ENCODE data around the gene NIPAL3.

Gene NIPAL3

DNA sequence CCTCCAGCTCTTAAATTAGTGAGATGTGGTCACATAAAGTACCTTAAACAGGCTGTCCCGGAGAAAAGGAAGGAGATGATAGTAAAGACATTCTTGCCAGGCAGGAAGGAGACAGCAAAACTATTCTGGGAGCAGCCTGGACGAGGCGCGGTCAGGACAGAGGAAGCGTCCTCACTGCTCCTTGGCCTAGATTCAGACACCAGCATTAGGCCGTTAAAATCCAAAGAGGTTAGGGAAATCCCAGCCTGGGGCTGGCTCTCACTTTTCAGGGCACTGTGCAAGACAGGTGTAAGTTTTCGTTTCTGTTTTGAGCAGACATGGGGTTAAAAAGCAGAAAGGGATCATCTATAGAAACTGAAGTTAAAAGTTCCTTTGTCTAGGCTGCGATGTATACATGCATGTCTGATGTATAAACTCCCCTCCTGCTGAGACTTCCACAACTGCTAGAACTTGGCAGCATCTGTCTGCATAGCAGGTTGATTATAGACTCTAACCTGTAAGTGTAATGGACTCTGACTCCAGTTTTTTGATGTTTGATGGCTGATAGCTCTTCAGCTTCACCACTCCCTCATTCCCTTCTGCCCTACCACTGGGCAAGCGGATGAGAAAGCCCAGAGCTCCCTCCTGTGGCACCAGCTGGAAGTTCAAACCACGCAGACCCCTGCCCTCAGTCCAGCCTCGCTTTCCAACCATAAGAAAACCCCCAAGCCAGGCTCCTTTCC lies 23.6 kb upstream of the NIPAL3 start:
- DNase-seq, result peak; percentile 57

DNA sequence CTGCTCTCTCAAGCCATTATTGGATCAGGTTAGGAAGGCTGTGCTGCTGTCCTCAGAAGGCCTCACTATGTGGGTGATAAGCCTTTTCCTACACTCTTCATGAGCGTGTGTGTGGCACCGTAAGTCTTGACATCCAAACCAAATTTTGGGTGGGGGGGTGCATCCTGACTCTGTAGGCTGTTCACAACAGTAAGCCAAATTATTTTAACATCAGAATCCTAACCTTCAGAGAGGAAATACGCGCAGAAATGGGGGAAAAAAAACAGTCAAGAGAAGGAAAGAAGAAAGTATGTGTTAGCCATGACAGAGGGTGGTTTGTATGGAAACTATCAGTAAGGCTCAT lies 23.0 kb upstream of the NIPAL3 start:
- no peak for DNase-seq

DNA sequence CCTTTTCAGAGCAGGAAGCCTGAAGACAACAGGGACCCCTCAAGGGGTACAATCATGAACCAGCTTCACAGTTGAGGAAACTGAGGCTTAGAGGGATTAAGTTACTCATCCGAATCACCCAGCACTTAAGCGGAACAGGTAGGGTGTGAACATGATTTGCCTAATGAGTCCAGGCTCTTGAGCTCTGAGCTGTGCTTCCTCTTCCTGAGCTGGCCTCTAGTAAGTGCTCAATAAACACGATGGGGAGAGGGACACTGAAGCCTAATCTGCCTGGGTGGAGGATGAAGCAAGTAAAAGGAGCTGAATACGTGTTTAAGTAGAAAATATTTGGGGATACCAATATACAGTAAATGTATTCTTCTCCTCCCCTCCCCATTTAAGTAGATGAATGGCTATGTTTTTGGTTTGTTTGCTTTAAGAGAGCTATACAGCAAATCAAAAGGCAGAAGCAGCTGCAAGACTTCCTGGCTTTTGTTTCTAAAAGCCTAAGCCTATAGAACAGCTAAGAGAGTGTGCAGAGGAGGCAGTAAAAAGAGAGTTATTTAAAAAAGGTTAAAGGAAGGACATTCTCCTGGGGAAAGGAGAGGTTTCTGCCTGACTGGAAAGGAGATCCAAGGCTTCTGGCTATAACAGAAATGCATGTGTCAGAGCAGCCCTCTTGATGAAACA lies 22.5 kb upstream of the NIPAL3 start:
- no peak for DNase-seq

DNA sequence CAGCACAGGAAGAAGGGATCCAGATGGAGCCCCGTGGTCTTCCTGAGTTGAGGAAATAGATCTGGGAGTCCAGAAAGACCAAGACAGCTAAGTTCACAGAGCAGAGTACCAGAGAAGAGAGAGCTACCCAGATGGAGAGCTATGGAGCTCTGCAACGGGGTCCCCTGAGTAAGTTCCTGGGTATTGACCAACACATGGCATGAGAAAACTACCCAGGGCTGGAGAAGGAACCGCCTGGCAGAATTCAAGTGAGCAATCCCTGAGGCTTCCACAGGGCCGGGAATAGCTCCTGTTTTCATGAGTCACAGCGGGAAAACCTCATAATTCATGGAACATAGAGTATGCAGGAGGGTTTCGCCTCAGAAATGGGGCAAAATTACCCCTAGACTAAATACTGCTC lies 21.7 kb upstream of the NIPAL3 start:
- DNase-seq, result no peak

DNA sequence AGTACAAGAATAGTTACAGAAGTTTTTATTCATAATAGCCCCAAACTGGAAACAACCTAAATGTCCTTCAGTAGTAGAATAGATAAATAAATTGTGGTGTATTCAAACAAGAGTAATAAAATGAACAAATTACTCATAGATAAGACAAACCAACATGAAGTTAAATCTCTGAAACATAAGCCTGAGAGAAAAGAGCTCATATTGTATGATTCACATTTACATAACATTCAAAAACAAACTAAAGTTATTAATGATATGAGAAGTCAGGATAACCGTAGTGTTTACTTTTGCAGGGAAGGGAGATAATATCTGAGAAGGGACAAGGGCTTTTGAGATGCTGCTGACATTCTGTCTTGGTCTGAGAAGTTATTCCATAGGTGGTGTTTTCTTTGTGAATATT lies 15.5 kb upstream of the NIPAL3 start:
- DNase-seq, result no peak

DNA sequence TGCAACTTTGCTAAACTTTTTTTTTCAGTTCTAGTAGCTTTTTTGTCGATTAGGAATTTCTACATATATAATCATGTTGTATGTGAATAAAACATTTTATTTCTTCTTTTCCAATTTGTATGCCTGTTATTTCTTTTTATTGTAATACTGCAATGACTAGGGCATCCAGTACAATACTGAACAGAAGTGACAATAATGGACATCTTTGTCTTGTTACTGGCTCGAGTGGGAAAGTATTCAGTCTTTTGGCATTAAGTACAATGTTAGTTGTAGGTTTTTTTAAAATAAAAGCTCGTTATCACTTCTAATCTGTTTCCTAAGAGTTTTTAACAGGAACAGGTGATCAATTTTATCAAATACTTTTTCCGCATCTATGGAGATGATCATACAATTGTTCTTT lies 11.8 kb upstream of the NIPAL3 start:
- no peak for DNase-seq

DNA sequence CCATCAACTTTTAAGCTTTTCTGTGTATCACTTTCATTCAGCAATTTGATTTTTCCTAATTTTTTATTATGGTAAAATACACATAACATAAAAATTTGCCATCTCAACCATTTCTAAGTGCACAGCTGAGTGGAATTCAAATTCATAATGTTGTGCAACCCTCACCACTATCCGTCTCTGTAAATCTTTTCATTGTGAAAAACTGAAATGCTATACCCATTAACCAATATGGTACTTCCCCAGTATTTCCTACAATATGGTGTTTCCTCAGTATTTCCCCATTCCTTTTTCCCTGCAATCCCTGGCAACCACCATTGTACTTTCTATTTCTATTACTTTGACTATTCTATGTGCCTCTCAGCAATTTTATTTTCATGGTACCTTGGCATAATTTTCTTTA lies 8.8 kb upstream of the NIPAL3 start:
- no peak for DNase-seq

DNA sequence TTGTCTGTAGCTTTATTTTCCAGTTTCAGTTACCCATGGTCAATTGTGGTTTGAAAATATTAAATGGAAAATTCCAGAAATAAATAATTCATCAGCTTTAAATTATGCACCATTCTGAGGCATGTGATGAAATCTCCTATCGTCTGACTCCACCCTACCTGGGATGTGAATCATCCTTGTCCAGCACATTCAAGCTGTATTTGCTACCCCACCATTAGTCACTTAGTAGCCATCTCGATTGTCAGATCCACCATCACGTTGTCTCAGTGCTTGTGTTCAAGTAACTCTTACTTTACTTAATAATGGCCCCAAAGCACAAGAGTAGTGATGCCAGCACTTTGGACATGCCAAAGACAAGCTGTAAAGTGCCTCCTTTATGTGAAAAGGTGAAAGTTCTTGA lies 6.1 kb upstream of the NIPAL3 start:
- DNase-seq, result no peak

DNA sequence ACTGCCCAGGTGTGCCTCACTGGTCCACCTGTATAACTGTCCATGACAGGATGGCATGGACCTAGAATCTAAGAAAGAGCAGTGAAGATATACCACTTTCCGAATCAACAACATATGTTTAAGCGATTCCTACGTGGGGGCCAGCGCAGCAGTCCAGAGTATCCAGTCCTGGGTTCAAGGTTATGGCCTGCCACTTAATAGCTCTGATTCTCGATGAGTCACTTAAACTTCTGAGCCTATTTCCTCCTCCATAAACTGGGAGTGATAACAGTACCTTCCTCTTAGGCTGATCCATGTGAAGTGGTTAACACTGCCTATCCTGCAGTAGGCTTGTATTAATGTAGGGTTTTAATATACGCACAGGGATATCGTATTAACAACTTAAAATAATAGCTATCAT lies 4.9 kb upstream of the NIPAL3 start:
- DNase-seq, result no peak

DNA sequence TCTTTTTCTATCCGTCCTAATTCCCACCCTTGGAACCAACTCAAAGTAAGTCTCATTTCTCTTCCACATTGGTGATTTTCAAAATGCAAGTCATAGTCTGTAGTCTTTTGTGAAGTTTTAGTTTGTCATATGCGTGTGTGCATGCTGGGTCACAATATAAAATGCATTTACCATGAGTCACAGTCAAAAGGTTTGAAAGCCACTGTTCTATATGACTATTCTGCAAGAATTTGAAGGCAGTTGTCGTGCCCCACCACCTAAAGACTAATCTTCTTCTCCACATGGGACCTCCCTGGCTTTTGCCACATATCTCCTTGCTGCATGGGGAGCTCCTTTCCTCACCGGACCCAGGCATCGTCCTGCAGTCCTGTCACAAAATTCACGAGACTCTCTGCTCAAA lies 3.6 kb upstream of the NIPAL3 start:
- no peak for DNase-seq

DNA sequence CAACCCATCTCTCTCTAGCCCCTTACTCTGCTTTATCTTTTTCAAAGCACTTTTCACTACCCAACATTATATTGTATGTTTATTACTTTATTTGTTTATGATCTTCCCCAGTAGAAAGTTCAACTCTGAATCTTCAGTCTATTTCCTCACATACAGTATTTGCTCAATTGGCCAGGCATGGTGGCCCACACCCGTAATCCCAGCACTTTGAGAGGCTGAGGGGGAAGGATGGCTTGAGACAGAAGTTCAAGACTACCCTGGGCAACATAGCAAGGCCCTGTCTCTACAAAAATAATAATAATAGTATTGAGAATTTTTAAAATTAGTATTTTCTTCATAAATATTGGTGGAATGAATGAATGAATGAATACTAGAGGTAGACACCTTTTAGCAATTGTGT lies 3.2 kb upstream of the NIPAL3 start:
- DNase-seq, result no peak

DNA sequence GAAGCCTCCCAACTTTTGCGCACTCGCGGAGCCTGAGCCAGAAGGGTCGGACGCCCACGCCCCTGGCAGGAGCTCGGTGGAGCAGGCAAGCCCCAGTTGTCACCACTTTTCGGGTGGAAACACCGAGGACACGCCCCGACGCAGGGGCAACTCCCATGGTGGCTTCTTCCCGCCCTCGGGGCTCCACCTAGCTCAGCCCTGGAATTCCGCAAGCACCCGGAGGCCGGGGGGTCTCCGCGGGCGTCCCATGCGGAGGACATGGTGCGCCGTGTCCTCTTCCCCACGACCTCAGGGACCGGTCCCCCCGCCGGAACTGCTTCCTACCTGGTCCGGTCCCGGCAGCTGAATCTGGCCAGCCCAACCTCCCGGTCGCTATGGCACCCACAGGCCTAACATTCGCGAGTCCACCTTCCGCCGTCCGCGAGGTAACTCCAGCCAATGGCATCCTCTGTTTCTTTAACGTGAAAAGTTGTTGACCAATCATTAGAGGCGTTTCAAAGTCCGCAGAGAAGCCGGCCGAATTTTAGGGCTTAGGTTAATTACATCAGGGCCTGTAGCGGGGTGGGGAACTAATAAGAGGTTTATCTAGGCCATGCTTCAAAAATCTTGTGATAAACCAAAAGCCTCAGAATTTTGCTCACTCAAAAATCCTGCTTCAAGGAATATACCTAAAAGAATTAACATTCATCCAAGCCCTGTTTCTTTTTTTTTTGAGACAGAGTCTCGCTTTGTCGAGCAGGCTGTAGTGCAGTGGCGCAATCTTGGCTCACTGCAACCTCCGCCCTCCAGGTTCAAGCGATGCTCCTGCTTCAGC lies 2.0 kb upstream of the NIPAL3 start, which contains the start of gene STPG1:
STPG1 (minus strand) TSS at position 433 of the 814 bp plus-strand sequence. CDS start 12,394 bp downstream, outside the sequence.
- peak; percentile 64 for DNase-seq

DNA sequence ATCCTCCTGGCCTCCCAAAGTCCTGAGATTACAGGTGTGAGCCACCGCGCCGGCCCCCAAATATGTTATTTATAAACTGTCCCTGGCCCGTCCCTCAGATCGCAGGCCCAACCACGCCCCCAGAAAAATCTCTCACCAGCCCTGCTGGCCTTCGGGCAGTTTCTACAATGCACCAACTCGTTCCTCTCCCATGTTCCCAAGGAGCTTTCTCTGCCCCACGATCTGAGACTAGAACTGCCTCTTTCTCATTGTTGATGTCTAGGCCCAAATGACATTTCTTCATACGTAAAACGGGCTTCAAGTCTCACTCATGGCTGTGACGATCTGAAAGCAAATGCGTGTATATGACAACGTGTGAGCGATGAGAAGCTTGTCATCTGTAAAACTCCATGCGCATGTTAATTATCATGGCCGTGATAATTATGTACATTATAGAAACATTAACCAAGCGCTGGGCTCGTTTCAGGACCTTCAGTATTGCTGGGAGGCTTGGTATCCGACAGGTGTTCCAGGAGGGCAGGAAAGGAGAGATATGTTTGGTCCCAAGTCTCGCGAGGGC lies 748 bp upstream of the NIPAL3 start:
- no peak for DNase-seq

DNA sequence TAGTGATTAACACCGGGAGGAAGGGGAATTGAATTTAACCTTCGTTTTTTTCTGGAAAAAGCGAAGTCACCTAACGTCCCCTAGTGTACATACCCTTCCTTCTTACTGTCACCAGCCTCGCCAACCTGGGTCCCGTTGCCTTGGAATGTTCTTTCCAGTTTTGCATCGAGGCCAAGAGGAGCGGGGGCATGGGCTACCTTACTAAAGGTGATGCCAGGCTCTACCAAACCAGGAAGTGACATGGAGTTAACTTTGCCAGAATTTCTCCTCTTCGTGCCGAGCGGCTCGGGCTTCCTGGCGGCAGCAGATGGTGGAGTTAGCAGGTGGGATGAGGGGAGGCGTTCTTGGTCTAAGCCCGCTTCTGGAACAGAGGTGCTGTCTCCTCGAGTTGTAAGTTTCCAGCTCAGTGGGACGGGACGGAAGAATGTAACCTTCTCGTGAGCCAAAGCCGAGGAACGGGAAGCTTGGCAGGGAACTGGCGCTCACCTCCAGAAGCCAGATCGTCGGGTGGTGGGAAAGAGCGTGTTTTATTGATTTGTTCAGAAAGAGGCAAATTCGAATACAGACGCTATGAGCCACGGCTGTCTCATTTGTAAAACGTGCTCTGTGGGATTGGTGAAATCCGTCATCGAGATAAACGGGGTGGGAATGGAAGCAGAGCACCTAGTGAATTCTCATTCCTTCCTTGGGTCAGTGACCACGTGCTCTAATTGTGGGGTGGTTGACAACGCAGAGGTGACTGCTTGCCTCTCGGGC lies 486 bp downstream of the NIPAL3 start:
- DNase-seq, result no peak

DNA sequence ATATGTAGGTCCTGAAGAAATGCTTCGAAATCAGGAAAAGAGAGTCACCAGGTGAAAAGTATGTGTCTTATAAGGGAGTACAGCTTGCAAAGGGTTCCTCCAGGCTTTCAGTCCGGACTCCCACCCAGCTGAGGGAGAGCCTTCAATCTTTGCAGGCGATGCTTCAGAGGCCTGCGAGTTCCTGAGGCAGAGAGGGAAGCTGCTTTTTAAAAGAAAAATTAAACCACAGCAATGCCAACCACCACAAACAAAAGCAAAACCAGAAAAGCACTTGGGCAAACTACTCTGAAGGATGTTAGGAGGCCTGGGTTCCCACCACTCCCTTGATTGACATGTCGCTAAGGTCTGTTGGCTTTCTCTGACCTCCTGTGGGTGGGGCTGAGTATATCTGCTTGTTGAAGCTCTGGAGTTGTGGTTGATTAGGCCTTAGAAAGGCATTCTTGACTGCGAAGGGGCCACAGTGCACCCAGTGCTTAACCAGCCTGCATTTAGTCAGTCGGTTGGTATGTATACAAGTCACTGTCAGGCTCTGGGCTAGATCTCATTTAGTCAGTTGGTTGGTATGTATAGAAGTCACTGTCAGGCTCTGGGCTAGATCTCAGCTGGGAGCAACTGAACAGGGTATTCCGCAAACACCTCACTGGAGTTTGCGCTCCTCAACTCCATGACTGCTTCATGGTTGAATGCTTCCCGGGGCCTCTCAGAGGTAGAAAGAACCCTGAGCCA lies 1.2 kb downstream of the NIPAL3 start:
- peak; percentile 45 for DNase-seq

DNA sequence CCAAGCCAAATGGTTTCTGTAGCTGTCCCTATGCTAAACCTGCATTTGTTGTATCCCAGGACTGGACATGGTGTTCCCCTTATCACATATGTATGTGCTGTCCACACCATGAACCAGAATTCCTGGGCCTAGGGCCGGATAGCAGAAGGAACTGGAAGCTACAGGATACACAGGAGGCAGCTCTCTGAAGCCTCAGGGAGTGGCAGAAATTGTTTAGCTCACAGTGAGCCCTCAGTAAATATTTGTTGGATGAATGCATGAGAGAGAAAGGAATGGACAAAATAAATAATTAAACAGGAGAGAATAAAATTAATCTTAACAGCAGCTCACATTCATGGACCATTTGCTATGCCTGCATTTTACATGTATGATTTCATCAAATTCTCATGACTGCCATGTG lies 2.1 kb downstream of the NIPAL3 start:
- DNase-seq, result no peak

DNA sequence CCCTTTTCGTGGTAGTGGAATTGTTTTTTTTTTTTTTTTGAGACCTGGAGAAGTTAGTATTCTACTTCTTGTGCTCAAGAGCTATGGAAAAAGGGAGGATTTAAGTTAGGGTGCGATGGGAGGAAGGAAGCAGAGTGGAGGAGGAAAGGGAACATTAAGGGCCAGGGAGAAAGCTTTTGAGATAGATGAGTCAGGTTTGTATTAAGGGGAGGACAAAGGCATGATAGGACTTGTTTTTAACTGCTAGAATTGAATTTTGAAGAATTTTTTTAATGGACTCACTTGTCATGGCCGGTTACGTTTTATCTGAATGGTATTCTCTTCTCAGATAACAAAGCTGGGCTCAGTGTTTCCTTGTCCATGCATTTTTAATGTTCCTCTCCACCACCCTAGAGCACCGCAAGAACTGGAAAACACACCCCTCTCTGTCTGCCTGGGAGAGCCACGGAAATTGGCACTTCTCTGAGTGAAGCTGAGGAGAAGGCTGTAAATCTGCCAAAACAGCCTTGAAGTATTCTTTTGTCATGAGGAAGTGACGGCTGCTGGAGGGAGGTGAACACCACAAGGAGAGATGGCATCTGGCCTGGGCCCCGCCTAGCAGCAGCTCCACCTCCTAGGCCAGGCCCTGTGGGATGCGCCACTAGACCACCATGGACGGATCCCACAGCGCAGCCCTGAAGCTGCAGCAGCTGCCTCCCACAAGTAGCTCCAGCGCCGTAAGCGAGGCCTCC lies 3.5 kb downstream of the NIPAL3 start:
- no peak for DNase-seq

DNA sequence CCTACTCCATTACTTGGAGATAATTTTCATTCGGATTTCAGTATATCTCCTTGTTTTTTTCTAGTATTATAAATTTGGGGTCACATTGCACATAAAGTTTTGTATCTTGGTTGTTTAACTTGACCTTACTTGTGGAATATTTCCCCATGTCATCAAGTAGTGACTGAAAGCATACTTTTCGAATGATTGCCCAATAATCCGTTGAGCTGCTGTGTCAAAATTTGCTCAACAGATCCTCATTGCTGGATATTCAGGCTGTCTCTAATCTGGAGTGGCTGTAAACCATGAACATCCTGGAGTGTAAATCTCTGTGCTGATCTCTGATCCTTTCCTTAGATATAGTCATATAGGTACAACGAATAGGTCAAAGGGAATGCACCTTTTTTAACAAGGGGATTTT lies 4.9 kb downstream of the NIPAL3 start:
- DNase-seq, result no peak

DNA sequence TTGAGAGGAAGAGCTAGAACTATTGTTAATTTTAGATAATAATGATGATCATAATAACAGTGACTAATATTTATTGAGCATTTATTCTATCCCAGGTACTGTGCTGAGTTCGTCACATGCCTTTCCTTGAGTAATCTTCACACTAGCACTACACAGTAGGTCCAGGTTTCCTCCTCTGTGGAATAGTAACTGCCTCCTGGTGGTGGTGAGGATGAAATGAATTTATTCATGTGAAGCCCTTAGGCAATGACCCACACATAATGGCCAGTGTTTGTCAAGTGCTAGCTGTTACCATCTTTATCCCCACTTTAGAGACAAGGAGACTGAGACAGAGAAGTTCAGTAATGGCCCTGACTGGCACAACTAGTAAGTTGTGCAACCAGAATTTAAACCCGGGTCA lies 5.9 kb downstream of the NIPAL3 start:
- no peak for DNase-seq

DNA sequence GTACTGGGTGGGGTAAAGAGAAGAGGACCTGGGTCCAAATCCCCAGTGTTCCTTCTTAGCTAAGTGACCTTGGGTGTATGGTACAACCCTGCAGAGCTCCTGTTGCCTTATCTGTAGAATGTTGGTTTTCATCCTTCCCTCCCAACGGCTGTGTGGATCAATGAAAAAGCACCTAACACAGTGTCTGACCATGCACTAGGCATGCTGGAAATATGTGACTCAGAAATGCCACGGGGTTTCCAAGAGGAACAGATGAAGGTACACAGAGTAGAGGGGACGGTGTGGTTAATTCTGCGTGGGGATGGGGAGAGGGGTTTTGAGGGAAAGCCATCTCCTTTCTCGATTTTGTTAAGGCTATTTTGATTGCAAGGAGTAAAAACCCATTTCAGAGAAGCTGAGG lies 8.6 kb downstream of the NIPAL3 start:
- no peak for DNase-seq

DNA sequence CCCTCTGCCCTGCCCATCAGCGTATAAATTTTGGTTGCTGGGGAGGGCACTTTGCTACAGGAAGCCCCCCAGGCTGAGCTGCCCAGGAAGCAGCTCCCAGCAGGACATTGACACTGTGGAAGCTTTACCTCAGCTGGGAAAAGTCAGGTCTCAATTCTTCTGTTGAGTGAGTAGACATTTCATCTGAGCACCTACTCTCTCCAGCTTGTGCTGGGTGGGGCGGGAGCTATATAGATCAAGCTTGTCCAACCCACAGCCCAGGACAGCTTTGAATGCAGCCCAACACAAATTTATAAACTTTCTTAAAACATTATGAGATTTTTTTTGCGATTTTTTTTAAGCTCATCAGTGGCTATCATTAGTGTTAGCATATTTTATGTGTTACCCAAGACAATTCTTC lies 9.4 kb downstream of the NIPAL3 start:
- DNase-seq, result no peak

DNA sequence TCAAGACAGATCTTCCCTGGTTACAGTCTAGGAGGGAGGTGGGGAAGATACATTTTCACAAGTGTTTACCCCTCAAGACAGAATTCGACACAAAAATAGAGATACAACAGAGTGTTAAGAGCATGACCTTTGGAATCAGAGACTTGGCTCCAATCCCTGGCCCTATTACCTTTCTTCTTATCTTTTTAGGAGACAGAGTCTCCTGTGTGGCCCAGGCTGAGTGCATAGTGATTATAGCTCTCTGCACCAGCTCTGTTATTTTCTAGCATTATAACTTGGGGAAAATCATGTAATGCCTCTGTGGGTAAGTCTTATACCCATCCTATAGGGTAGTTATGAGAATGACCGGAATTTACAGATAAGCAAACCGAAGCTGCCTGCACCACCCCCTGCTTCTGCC lies 9.8 kb downstream of the NIPAL3 start:
- no peak for DNase-seq

Data from activated gamma-delta T cell treated with Interleukin-2 at 50 U/mL for 16 hours (primary cell).